HepG2 (cell line): ENCODE measurements around the gene MINDY1. TPM values are rescaled to one million over a fixed set of nuclear protein-coding genes. Genes with fewer than 3 reads are reported as not detected.

ENCODE experiments used
- ASH2L ChIP-seq: fragments of 300-600, 200-600 bp; sonication (generic); IDR thresholded peaks from 2 replicates; pipeline ENCODE4 v1.7.0; 2017; ENCODE audit warnings: low read depth, mild to moderate bottlenecking, moderate library complexity, mixed read lengths, low read length; ENCODE audit not compliant: insufficient read length
- CREM ChIP-seq, 2 experiments: sonication (generic) in 1 of 2; formaldehyde crosslinking in 1 of 2; IDR thresholded peaks; 2 replicates each; pipeline versions ENCODE4 v1.4.0 to v1.6.1; 2016 to 2020; ENCODE audit warnings: antibody characterized with exemption in 1 of 2, mild to moderate bottlenecking in 1 of 2, missing genetic modification reagents in 1 of 2
- DNMT3B ChIP-seq: conservative IDR thresholded peaks from 2 replicates; pipeline ENCODE4 v1.6.1; 2016; ENCODE audit warnings: missing biosample characterization, control low read depth
- DPF2 ChIP-seq: sonication (generic); formaldehyde crosslinking; IDR thresholded peaks from 2 replicates; pipeline ENCODE4 v1.4.0; 2020; ENCODE audit warnings: mild to moderate bottlenecking, low read depth, missing genetic modification reagents, borderline replicate concordance
- ETS1 ChIP-seq: sonication (generic); formaldehyde crosslinking; IDR thresholded peaks from 2 replicates; pipeline ENCODE4 v1.4.0; 2020; ENCODE audit warnings: missing genetic modification reagents
- HNRNPUL1 ChIP-seq: fragments of 200-400 bp; formaldehyde crosslinking; IDR thresholded peaks from 2 replicates; pipeline ENCODE4 v1.6.1; 2017; ENCODE audit warnings: low read depth, mild to moderate bottlenecking, low read length, moderate library complexity
- IKZF4 ChIP-seq: sonication (generic); formaldehyde crosslinking; IDR thresholded peaks from 2 replicates; pipeline ENCODE4 v1.5.1; 2020; ENCODE audit warnings: borderline replicate concordance, mild to moderate bottlenecking, low read depth, missing genetic modification reagents; ENCODE audit errors: not compliant biosample characterization
- KLF15 ChIP-seq: sonication (generic); formaldehyde crosslinking; IDR thresholded peaks from 2 replicates; pipeline ENCODE4 v1.8.1; 2023; ENCODE audit warnings: borderline replicate concordance, mild to moderate bottlenecking, inconsistent platforms, missing genetic modification reagents, mixed read lengths
- KLF6 ChIP-seq: IDR thresholded peaks from 2 replicates; pipeline ENCODE4 v1.8.0; 2016; ENCODE audit warnings: missing biosample characterization, missing genetic modification reagents
- MIXL1 ChIP-seq: IDR thresholded peaks from 2 replicates; pipeline ENCODE4 v1.6.1; 2016
- NONO ChIP-seq, 2 experiments: fragments of 450-650 bp in 1 of 2; sonication (generic) in 1 of 2; formaldehyde crosslinking in 1 of 2; IDR thresholded peaks in 1 of 2; conservative IDR thresholded peaks in 1 of 2; 2 replicates each; pipeline versions ENCODE4 v1.6.1 to v1.8.0; 2017 to 2022; ENCODE audit warnings: mild to moderate bottlenecking in 1 of 2, missing genetic modification reagents in 1 of 2, moderate library complexity in 1 of 2
- PHF8 ChIP-seq: sonication (generic); formaldehyde crosslinking; IDR thresholded peaks from 2 replicates; pipeline ENCODE4 v1.5.0; 2020; ENCODE audit warnings: missing genetic modification reagents
- SRF ChIP-seq: IDR thresholded peaks from 2 replicates; pipeline ENCODE4 v1.6.1; 2011; ENCODE audit warnings: mild to moderate bottlenecking, low read depth, low read length, moderate library complexity
- WIZ ChIP-seq: sonication (generic); formaldehyde crosslinking; IDR thresholded peaks from 2 replicates; pipeline ENCODE4 v1.5.1; 2020; ENCODE audit warnings: mild to moderate bottlenecking, missing genetic modification reagents
- ZNF121 ChIP-seq: sonication (generic); formaldehyde crosslinking; IDR thresholded peaks from 2 replicates; pipeline ENCODE4 v1.5.0; 2020; ENCODE audit warnings: mild to moderate bottlenecking, missing genetic modification reagents
- ZNF256 ChIP-seq: sonication (generic); formaldehyde crosslinking; conservative IDR thresholded peaks from 2 replicates; pipeline ENCODE4 v1.4.0; 2020; ENCODE audit warnings: missing genetic modification reagents
- ZNF672 ChIP-seq: sonication (generic); formaldehyde crosslinking; IDR thresholded peaks from 2 replicates; pipeline ENCODE4 v1.8.1; 2022; ENCODE audit warnings: missing genetic modification reagents
- ZNF761 ChIP-seq: sonication (generic); formaldehyde crosslinking; conservative IDR thresholded peaks from 2 replicates; pipeline ENCODE4 v1.4.0; 2020; ENCODE audit warnings: mild to moderate bottlenecking, missing genetic modification reagents
- ZSCAN25 ChIP-seq: sonication (generic); formaldehyde crosslinking; IDR thresholded peaks from 2 replicates; pipeline ENCODE4 v1.8.0; 2022; ENCODE audit warnings: mild to moderate bottlenecking, missing genetic modification reagents
- polyA plus RNA-seq, 8 experiments: library from polyadenylated mRNA; depleted of rRNA in 3 of 8; stranded (reverse) in 7 of 8; unstranded in 1 of 8; fragments of >200 nt; fragmentation: Illumina TruSeq in 4 of 8; extraction: Trizol in 4 of 8; gene quantifications; 2 replicates each; pipeline versions ENCODE4 v1.2.1 to v1.2.3, GENCODE V29; 2011 to 2016; ENCODE audit warnings: low read depth in 4 of 8, missing spikeins in 1 of 8, mixed read lengths in 1 of 8; ENCODE audit not compliant: insufficient read depth in 1 of 8
- total RNA-seq, 5 experiments: library from RNA; depleted of rRNA; stranded (reverse); fragments of >200 nt; fragmentation: Illumina TruSeq; extraction: Trizol; gene quantifications; 2 replicates each; pipeline ENCODE4 v1.2.3, GENCODE V29; 2016; ENCODE audit warnings: low read depth in 1 of 5
- TF ChIP-seq, protein P1 (sequence below): sonication (generic); formaldehyde crosslinking; IDR thresholded peaks from 2 replicates; pipeline ENCODE4 v1.4.0; 2020; ENCODE audit warnings: missing genetic modification reagents
- TF ChIP-seq, protein P2 (sequence below): sonication (generic); formaldehyde crosslinking; IDR thresholded peaks from 2 replicates; pipeline ENCODE4 v1.5.1; 2020; ENCODE audit warnings: missing genetic modification reagents, mild to moderate bottlenecking, borderline replicate concordance

Gene MINDY1
- total and polyA plus RNA-seq, 2 of the 13 experiments (the other 11 are each of a cell fraction or from before 2014, with no cell fraction given) = 11.1 to 15.0 TPM

- TF ChIP-seq, protein P1, sequence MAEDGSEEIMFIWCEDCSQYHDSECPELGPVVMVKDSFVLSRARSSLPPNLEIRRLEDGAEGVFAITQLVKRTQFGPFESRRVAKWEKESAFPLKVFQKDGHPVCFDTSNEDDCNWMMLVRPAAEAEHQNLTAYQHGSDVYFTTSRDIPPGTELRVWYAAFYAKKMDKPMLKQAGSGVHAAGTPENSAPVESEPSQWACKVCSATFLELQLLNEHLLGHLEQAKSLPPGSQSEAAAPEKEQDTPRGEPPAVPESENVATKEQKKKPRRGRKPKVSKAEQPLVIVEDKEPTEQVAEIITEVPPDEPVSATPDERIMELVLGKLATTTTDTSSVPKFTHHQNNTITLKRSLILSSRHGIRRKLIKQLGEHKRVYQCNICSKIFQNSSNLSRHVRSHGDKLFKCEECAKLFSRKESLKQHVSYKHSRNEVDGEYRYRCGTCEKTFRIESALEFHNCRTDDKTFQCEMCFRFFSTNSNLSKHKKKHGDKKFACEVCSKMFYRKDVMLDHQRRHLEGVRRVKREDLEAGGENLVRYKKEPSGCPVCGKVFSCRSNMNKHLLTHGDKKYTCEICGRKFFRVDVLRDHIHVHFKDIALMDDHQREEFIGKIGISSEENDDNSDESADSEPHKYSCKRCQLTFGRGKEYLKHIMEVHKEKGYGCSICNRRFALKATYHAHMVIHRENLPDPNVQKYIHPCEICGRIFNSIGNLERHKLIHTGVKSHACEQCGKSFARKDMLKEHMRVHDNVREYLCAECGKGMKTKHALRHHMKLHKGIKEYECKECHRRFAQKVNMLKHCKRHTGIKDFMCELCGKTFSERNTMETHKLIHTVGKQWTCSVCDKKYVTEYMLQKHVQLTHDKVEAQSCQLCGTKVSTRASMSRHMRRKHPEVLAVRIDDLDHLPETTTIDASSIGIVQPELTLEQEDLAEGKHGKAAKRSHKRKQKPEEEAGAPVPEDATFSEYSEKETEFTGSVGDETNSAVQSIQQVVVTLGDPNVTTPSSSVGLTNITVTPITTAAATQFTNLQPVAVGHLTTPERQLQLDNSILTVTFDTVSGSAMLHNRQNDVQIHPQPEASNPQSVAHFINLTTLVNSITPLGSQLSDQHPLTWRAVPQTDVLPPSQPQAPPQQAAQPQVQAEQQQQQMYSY (CRISPR knock-in tag) = no peak; the same call in 1 of the 2 replicates
- no peak for TF ChIP-seq ZNF256 (CRISPR knock-in tag)
- TF ChIP-seq SRF = no peak
- TF ChIP-seq KLF6 (CRISPR knock-in tag) = peak; percentile 14; the same call in 1 of the 2 replicates
- peak; percentile 39; the same call in 1 of the 2 replicates for TF ChIP-seq PHF8
- TF ChIP-seq DNMT3B (CRISPR knock-in tag) = no peak
- no peak for TF ChIP-seq HNRNPUL1
- peak; percentile 63 for TF ChIP-seq CREM (IDR thresholded peaks at IDR 0.05)
- TF ChIP-seq CREM (CRISPR knock-in tag; IDR thresholded peaks at IDR 0.05) = no peak
- TF ChIP-seq NONO (IDR thresholded peaks at IDR 0.05) = no peak
- no peak; the same call in 1 of the 2 replicates for TF ChIP-seq NONO (CRISPR knock-in tag; conservative IDR thresholded peaks at IDR 0.05)
- no peak for TF ChIP-seq ZNF761
- no peak for TF ChIP-seq ZNF121 (CRISPR knock-in tag)
- no peak for TF ChIP-seq DPF2 (CRISPR knock-in tag)
- TF ChIP-seq IKZF4 = no peak
- TF ChIP-seq, protein P2, sequence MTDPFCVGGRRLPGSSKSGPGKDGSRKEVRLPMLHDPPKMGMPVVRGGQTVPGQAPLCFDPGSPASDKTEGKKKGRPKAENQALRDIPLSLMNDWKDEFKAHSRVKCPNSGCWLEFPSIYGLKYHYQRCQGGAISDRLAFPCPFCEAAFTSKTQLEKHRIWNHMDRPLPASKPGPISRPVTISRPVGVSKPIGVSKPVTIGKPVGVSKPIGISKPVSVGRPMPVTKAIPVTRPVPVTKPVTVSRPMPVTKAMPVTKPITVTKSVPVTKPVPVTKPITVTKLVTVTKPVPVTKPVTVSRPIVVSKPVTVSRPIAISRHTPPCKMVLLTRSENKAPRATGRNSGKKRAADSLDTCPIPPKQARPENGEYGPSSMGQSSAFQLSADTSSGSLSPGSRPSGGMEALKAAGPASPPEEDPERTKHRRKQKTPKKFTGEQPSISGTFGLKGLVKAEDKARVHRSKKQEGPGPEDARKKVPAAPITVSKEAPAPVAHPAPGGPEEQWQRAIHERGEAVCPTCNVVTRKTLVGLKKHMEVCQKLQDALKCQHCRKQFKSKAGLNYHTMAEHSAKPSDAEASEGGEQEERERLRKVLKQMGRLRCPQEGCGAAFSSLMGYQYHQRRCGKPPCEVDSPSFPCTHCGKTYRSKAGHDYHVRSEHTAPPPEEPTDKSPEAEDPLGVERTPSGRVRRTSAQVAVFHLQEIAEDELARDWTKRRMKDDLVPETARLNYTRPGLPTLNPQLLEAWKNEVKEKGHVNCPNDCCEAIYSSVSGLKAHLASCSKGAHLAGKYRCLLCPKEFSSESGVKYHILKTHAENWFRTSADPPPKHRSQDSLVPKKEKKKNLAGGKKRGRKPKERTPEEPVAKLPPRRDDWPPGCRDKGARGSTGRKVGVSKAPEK (CRISPR knock-in tag) = no peak
- peak; percentile 92 for TF ChIP-seq ASH2L
- TF ChIP-seq ETS1 = no peak
- TF ChIP-seq WIZ (CRISPR knock-in tag) = no peak
- no peak for TF ChIP-seq KLF15 (CRISPR knock-in tag)
- TF ChIP-seq MIXL1 = 0 out of 2 replicates have a peak, but pooled peaks have one; percentile 5
- TF ChIP-seq ZSCAN25 (CRISPR knock-in tag) = peak; percentile 13; the same call in 1 of the 2 replicates
- TF ChIP-seq ZNF672 (CRISPR knock-in tag) = no peak
These were observed 34.9 kb downstream of the MINDY1 start (continued) for GRCh38 chr1:150971583-150972416.
